ENCODE results near the gene INHBE.

DNA sequence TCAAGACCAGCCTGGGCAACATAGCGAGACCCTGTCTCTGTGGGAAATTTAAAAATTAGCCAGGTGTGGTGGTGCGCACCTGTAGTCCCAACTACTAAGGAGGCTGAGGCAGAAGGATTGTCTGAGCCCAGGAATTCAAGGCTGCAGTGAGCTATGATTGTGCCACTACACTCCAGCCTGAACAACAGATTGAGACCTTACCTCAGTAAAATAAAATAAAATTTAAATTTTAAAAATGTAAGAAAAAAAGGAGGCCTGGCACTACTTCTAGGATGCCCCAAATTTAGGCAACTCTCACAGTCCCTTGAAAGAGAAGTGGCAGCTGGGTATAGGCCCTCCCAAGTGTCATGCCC is 918 bp upstream of the INHBE start:
- TF ChIP-seq, protein P1, sequence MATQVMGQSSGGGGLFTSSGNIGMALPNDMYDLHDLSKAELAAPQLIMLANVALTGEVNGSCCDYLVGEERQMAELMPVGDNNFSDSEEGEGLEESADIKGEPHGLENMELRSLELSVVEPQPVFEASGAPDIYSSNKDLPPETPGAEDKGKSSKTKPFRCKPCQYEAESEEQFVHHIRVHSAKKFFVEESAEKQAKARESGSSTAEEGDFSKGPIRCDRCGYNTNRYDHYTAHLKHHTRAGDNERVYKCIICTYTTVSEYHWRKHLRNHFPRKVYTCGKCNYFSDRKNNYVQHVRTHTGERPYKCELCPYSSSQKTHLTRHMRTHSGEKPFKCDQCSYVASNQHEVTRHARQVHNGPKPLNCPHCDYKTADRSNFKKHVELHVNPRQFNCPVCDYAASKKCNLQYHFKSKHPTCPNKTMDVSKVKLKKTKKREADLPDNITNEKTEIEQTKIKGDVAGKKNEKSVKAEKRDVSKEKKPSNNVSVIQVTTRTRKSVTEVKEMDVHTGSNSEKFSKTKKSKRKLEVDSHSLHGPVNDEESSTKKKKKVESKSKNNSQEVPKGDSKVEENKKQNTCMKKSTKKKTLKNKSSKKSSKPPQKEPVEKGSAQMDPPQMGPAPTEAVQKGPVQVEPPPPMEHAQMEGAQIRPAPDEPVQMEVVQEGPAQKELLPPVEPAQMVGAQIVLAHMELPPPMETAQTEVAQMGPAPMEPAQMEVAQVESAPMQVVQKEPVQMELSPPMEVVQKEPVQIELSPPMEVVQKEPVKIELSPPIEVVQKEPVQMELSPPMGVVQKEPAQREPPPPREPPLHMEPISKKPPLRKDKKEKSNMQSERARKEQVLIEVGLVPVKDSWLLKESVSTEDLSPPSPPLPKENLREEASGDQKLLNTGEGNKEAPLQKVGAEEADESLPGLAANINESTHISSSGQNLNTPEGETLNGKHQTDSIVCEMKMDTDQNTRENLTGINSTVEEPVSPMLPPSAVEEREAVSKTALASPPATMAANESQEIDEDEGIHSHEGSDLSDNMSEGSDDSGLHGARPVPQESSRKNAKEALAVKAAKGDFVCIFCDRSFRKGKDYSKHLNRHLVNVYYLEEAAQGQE (IDR thresholded peaks at IDR 0.05; ENCODE audit: insufficient read depth in 1 of 2, low read depth in 2 of 2, low read length in 2 of 2) = no peak
- TF ChIP-seq FOXP2 (optimal IDR thresholded peaks at IDR 0.05; ENCODE audit: borderline replicate concordance, extremely low read depth, extremely low read length, insufficient read depth) = no peak

All from PFSK-1 (cell line).